A549 (cell line): Measurements from ENCODE around the gene UNC13C. TPM values are rescaled to one million over a fixed set of nuclear protein-coding genes. Genes with fewer than 3 reads are reported as not detected.

Source experiments
- ATAC-seq, 2 experiments: fragments of 200-7000 bp in 1 of 2; fragments of >200 bp in 1 of 2; cut with Nextera tagmentation in 1 of 2; cut with Tn5 transposase in 1 of 2; 3 replicates each; pipeline versions ENCODE4 v1.8.0 to v1.9.1; 2018 to 2020; ENCODE audit warnings: mild to moderate bottlenecking in 1 of 2, moderate library complexity in 1 of 2
- CTCF ChIA-PET: fragments of 300-600 bp; sonication (Branson Sonifier 250); formaldehyde crosslinking; extraction: SDS; loops from one replicate; lab custom pipeline; 2021; ENCODE audit warnings: antibody characterized with exemption, inconsistent platforms; lab: Yijun Ruan, JAX
- POLR2A ChIA-PET: fragments of 350-600 bp; formaldehyde crosslinking; extraction: SDS; loops from one replicate; lab custom pipeline; 2021; ENCODE audit warnings: antibody characterized with exemption, inconsistent platforms; lab: Yijun Ruan, JAX
- DNase-seq, 2 experiments: peaks; one replicate each; pipeline versions ENCODE4 v3.0.0 to v3.0.0-alpha.2; 2011 to 2016; ENCODE audit warnings: low read depth in 1 of 2, low spot score in 1 of 2
- FAIRE-seq: peaks from 2 replicates; lab custom pipeline; 2011; peaks lifted over from hg19 to GRCh38; lab: Jason Lieb, UNC
- H3K27ac ChIP-seq, 2 experiments: fragments of >200 bp; sonication (Bioruptor Twin); formaldehyde crosslinking; 3 replicates each; pipeline ENCODE4 v1.5.1; 2016 to 2017
- H3K4me1 ChIP-seq: fragments of >200 bp; sonication (Bioruptor Twin); formaldehyde crosslinking; 3 replicates; pipeline ENCODE4 v1.6.1; 2016
- H3K4me2 ChIP-seq: fragments of >200 bp; sonication (Bioruptor Twin); formaldehyde crosslinking; 3 replicates; pipeline ENCODE4 v1.6.1; 2016
- H3K4me3 ChIP-seq: fragments of >200 bp; sonication (Bioruptor Twin); formaldehyde crosslinking; 3 replicates; pipeline ENCODE4 v1.5.1; 2016
- H3K9me3 ChIP-seq: fragments of >200 bp; sonication (Bioruptor Twin); formaldehyde crosslinking; 3 replicates; pipeline ENCODE4 v1.6.1; 2016
- CBX2 ChIP-seq: fragments of 200-600 bp; sonication (generic); IDR thresholded peaks from 2 replicates; pipeline ENCODE4 v1.6.1; 2016; ENCODE audit warnings: low read depth, mild to moderate bottlenecking, borderline replicate concordance
- CBX8 ChIP-seq: fragments of 200-600 bp; sonication (generic); IDR thresholded peaks from 2 replicates; pipeline ENCODE4 v1.6.1; 2016
- CHD2 ChIP-seq: fragments of 150-350 bp; IDR thresholded peaks from 2 replicates; pipeline ENCODE4 v1.6.1; 2014; ENCODE audit warnings: low read length; ENCODE audit not compliant: partially characterized antibody
- EP300 ChIP-seq, 2 experiments: fragments of >200 bp; sonication (Bioruptor Twin); formaldehyde crosslinking; IDR thresholded peaks; 2 replicates in 1 of 2; 3 replicates in 1 of 2; pipeline ENCODE4 v1.6.1; 2016 to 2017
- FOSB ChIP-seq: fragments of 250-450 bp; sonication (Bioruptor Pico); IDR thresholded peaks from 2 replicates; pipeline ENCODE4 v1.5.0; 2020; ENCODE audit warnings: mild to moderate bottlenecking, moderate library complexity
- FOSL2 ChIP-seq, 2 experiments: fragments of 450-650 bp in 1 of 2; fragments of >200 bp in 1 of 2; sonication (Bioruptor Twin) in 1 of 2; formaldehyde crosslinking; IDR thresholded peaks; 2 replicates each; pipeline versions ENCODE4 v1.5.0 to v1.6.1; 2016 to 2020; ENCODE audit warnings: mild to moderate bottlenecking in 1 of 2, moderate library complexity in 1 of 2
- HDAC2 ChIP-seq: fragments of 200-600 bp; sonication (generic); IDR thresholded peaks from 2 replicates; pipeline ENCODE4 v1.6.1; 2016
- HEYL ChIP-seq: fragments of 250-450 bp; sonication (Bioruptor Pico); IDR thresholded peaks from 2 replicates; pipeline ENCODE4 v1.8.0; 2021; ENCODE audit warnings: mild to moderate bottlenecking, moderate library complexity
- HOXB13 ChIP-seq: fragments of 250-450 bp; sonication (Bioruptor Pico); IDR thresholded peaks from 2 replicates; pipeline ENCODE4 v1.5.0; 2020; ENCODE audit warnings: low read depth, mild to moderate bottlenecking, moderate library complexity
- KDM1A ChIP-seq: fragments of 200-600 bp; sonication (generic); IDR thresholded peaks from 2 replicates; pipeline ENCODE4 v1.6.1; 2016; ENCODE audit warnings: low read depth, mild to moderate bottlenecking
- MYC ChIP-seq: IDR thresholded peaks from 2 replicates; pipeline ENCODE4 v1.6.1; 2012; ENCODE audit warnings: mild to moderate bottlenecking, inconsistent platforms, low read length, improper control_type of control experiment, borderline replicate concordance
- NFE2L2 ChIP-seq: fragments of 150-350 bp; conservative IDR thresholded peaks from 2 replicates; pipeline ENCODE4 v1.6.1; 2014; ENCODE audit warnings: low read length
- NPAS2 ChIP-seq: fragments of 250-450 bp; sonication (Bioruptor Pico); IDR thresholded peaks from 2 replicates; pipeline ENCODE4 v1.8.0; 2022; ENCODE audit warnings: mild to moderate bottlenecking, moderate library complexity, borderline replicate concordance
- NR3C1 ChIP-seq: fragments of >200 bp; sonication (Bioruptor Twin); formaldehyde crosslinking; IDR thresholded peaks from 3 replicates; pipeline ENCODE4 v1.6.1; 2017
- PHF8 ChIP-seq: fragments of 200-600 bp; sonication (generic); IDR thresholded peaks from 2 replicates; pipeline ENCODE4 v1.6.1; 2016; ENCODE audit warnings: low read depth, mild to moderate bottlenecking, antibody characterized with exemption, moderate library complexity, borderline replicate concordance
- POLR2A ChIP-seq: IDR thresholded peaks from 2 replicates; pipeline ENCODE4 v1.6.1; 2012; ENCODE audit warnings: mild to moderate bottlenecking, low read length
- RAD21 ChIP-seq, 2 experiments: fragments of >200 bp in 1 of 2; sonication (Bioruptor Twin) in 1 of 2; formaldehyde crosslinking in 1 of 2; IDR thresholded peaks in 1 of 2; conservative IDR thresholded peaks in 1 of 2; 2 replicates in 1 of 2; 3 replicates in 1 of 2; pipeline ENCODE4 v1.6.1; 2012 to 2018; ENCODE audit warnings: inconsistent platforms in 1 of 2
- RCOR1 ChIP-seq: fragments of 150-350 bp; IDR thresholded peaks from 2 replicates; pipeline ENCODE4 v1.6.1; 2014; ENCODE audit warnings: antibody characterized with exemption, low read length, low read depth
- TFCP2L1 ChIP-seq: fragments of 250-450 bp; sonication (Bioruptor Pico); IDR thresholded peaks from 2 replicates; pipeline ENCODE4 v1.5.0; 2021; ENCODE audit warnings: mild to moderate bottlenecking
- TP53 ChIP-seq: fragments of 250-450 bp; sonication (Bioruptor Pico); IDR thresholded peaks from 2 replicates; pipeline ENCODE4 v1.5.0; 2021; ENCODE audit warnings: mild to moderate bottlenecking, moderate library complexity
- WGBS: methylation state at CpG from one replicate; pipeline ENCODE4 v1.1.6; 2017; ENCODE audit errors: missing lambda C conversion rate; 5-methylcytosine and 5-hydroxymethylcytosine counted together
- polyA plus RNA-seq, 4 experiments: library from polyadenylated mRNA; depleted of rRNA in 3 of 4; stranded (reverse); fragments of >200 nt; fragmentation: RNase III in 1 of 4; extraction: RNeasy Plus Mini Kit Qiagen cat#74134 plus additional on column Dnase treatment in 1 of 4; gene quantifications; 2 replicates in 3 of 4; 3 replicates in 1 of 4; pipeline ENCODE4 v1.2.3, GENCODE V29; 2011 to 2017
- TF ChIP-seq, protein P1 (sequence below): fragments of >200 bp; sonication (Bioruptor Twin); formaldehyde crosslinking; IDR thresholded peaks from 2 replicates; pipeline ENCODE4 v1.6.1; 2016
- TF ChIP-seq, protein P2 (sequence below): IDR thresholded peaks from 2 replicates; pipeline ENCODE4 v1.6.1; 2012
- TF ChIP-seq, protein P3 (sequence below): fragments of 200-600 bp; sonication (generic); IDR thresholded peaks from 2 replicates; pipeline ENCODE4 v1.6.1; 2016; ENCODE audit warnings: antibody characterized with exemption, mild to moderate bottlenecking, moderate library complexity
- TF ChIP-seq, protein P4 (sequence below): fragments of 250-450 bp; sonication (Bioruptor Pico); IDR thresholded peaks from 2 replicates; pipeline ENCODE4 v1.5.0; 2021; ENCODE audit warnings: mild to moderate bottlenecking, moderate library complexity, borderline replicate concordance
- TF ChIP-seq, protein P5 (sequence below): fragments of >200 bp; sonication (Bioruptor Twin); formaldehyde crosslinking; IDR thresholded peaks from 3 replicates; pipeline ENCODE4 v1.6.1; 2016

The UNC13C gene
- polyA plus RNA-seq, 2 of the 4 experiments (the other 2 are of a cell fraction): 0.01 to 0.04 TPM

DNA sequence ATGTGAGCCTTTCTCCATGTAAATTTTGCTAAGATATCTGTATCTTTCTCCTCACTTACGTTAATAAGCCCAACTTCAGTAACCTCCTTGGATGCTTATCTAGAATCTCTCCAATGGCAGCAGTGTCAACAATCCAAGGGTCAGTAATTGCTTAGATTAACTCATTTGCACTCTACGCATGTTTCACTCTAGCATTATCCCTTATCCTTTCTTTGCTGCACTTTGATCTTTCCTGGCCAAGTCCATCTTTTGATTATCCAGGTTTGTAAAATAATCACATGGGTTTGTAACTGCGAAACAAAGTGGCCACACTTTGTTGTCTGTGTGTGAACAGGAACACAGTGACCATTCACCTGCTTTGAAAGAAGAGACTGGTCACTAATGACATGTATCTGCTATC, 640.9 kb downstream of the UNC13C start:
- H3K4me1 ChIP-seq: no peaks in the 10 kb centered on the region
- TF ChIP-seq TFCP2L1 (CRISPR knock-in tag) (no peak), NPAS2 (CRISPR knock-in tag) (no peak), POLR2A (no peak), TP53 (CRISPR knock-in tag) (no peak), CHD2 (no peak), NFE2L2 (no peak), FOSB (CRISPR knock-in tag) (no peak), MYC (no peak), PHF8 (no peak), FOSL2 (IDR thresholded peaks at IDR 0.05) (no peak), FOSL2 (CRISPR knock-in tag; IDR thresholded peaks at IDR 0.05) (no peak), HDAC2 (no peak), NR3C1 (no peak), KDM1A (no peak), HOXB13 (CRISPR knock-in tag) (no peak), CBX2 (no peak), HEYL (CRISPR knock-in tag) (no peak), CBX8 (no peak)
- TF ChIP-seq, protein P1, sequence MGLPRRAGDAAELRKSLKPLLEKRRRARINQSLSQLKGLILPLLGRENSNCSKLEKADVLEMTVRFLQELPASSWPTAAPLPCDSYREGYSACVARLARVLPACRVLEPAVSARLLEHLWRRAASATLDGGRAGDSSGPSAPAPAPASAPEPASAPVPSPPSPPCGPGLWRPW: no peak
- TF ChIP-seq, protein P2, sequence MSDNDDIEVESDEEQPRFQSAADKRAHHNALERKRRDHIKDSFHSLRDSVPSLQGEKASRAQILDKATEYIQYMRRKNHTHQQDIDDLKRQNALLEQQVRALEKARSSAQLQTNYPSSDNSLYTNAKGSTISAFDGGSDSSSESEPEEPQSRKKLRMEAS: no peak
- TF ChIP-seq, protein P3, sequence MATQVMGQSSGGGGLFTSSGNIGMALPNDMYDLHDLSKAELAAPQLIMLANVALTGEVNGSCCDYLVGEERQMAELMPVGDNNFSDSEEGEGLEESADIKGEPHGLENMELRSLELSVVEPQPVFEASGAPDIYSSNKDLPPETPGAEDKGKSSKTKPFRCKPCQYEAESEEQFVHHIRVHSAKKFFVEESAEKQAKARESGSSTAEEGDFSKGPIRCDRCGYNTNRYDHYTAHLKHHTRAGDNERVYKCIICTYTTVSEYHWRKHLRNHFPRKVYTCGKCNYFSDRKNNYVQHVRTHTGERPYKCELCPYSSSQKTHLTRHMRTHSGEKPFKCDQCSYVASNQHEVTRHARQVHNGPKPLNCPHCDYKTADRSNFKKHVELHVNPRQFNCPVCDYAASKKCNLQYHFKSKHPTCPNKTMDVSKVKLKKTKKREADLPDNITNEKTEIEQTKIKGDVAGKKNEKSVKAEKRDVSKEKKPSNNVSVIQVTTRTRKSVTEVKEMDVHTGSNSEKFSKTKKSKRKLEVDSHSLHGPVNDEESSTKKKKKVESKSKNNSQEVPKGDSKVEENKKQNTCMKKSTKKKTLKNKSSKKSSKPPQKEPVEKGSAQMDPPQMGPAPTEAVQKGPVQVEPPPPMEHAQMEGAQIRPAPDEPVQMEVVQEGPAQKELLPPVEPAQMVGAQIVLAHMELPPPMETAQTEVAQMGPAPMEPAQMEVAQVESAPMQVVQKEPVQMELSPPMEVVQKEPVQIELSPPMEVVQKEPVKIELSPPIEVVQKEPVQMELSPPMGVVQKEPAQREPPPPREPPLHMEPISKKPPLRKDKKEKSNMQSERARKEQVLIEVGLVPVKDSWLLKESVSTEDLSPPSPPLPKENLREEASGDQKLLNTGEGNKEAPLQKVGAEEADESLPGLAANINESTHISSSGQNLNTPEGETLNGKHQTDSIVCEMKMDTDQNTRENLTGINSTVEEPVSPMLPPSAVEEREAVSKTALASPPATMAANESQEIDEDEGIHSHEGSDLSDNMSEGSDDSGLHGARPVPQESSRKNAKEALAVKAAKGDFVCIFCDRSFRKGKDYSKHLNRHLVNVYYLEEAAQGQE: no peak
- TF ChIP-seq, all 56 proteins: peak for 0
- no peak for DNase-seq
- CTCF ChIA-PET: no interaction called here
- no peaks in the 10 kb centered on the region for H3K9me3 ChIP-seq
- 30% methylated on average over 3 of the region's 3 CpGs for WGBS
- no peak overlapping the region for H3K27ac ChIP-seq
- H3K4me2 ChIP-seq: no peak overlapping the region
- FAIRE-seq: no peak
- ATAC-seq: no peak
- POLR2A ChIA-PET: no interaction called here
- no peak overlapping the region for H3K4me3 ChIP-seq

DNA sequence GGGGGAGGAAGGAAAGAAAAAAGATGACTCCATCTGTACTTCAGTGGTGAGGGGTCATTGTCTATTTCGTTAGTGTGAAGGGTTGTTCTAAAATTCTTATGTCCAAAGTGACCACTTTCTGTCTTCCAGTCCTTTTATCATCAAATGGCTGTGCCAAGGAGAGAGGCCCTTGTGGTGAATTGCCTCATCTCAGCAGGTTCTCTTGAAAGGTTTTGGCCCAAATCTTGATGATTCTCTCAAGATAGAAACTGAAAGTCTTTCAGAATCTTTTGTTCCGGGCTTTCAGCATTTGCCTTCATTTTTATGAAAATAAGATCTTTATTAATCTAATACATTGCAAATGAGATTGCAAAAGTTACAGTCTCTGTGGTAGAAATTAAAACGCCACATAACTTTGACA, 642.7 kb downstream of the UNC13C start:
- ATAC-seq (no peak), DNase-seq (no peak), FAIRE-seq (no peak)
- 23% methylated on average over 3 of the region's 3 CpGs for WGBS
- H3K27ac ChIP-seq: no peak overlapping the region
- no peaks in the 10 kb centered on the region for H3K9me3 ChIP-seq
- H3K4me1 ChIP-seq: no peaks in the 10 kb centered on the region
- POLR2A ChIA-PET: no interaction called here
- H3K4me2 ChIP-seq: no peak overlapping the region
- CTCF ChIA-PET: no interaction called here
- TF ChIP-seq, protein P3: no peak
- TF ChIP-seq, protein P4, sequence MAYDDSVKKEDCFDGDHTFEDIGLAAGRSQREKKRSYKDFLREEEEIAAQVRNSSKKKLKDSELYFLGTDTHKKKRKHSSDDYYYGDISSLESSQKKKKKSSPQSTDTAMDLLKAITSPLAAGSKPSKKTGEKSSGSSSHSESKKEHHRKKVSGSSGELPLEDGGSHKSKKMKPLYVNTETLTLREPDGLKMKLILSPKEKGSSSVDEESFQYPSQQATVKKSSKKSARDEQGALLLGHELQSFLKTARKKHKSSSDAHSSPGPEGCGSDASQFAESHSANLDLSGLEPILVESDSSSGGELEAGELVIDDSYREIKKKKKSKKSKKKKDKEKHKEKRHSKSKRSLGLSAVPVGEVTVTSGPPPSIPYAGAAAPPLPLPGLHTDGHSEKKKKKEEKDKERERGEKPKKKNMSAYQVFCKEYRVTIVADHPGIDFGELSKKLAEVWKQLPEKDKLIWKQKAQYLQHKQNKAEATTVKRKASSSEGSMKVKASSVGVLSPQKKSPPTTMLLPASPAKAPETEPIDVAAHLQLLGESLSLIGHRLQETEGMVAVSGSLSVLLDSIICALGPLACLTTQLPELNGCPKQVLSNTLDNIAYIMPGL (CRISPR knock-in tag): no peak
- TF ChIP-seq, protein P5, sequence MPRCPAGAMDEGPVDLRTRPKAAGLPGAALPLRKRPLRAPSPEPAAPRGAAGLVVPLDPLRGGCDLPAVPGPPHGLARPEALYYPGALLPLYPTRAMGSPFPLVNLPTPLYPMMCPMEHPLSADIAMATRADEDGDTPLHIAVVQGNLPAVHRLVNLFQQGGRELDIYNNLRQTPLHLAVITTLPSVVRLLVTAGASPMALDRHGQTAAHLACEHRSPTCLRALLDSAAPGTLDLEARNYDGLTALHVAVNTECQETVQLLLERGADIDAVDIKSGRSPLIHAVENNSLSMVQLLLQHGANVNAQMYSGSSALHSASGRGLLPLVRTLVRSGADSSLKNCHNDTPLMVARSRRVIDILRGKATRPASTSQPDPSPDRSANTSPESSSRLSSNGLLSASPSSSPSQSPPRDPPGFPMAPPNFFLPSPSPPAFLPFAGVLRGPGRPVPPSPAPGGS: no peak
- TF ChIP-seq RAD21 (conservative IDR thresholded peaks at IDR 0.05 in 1 of 2, IDR thresholded peaks at IDR 0.05 in 1 of 2) (no peak), HDAC2 (no peak), RCOR1 (no peak), EP300 (IDR thresholded peaks at IDR 0.05) (no peak), NR3C1 (no peak)
- TF ChIP-seq, protein P1: no peak
- no peak overlapping the region for H3K4me3 ChIP-seq
